Cardiac muscle cell (in vitro differentiated cells and primary cell): Measurements from ENCODE around the gene VEPH1. TPM values are rescaled to one million over a fixed set of nuclear protein-coding genes. Genes with fewer than 3 reads are reported as not detected.

ENCODE experiments used
- DNase-seq, 2 donors: peaks; one replicate each; pipeline versions ENCODE4 v3.0.0 to v3.0.0-alpha.2; 2010 to 2017; ENCODE audit warnings: low read depth in 1 of 2, low spot score in 1 of 2
- H3K27ac ChIP-seq: fragments of 200-600 bp; sonication (generic); 2 replicates; pipeline ENCODE4 v1.5.1; 2016
- H3K27me3 ChIP-seq: fragments of 200-600 bp; sonication (generic); 2 replicates; pipeline ENCODE4 v1.6.0; 2016; ENCODE audit warnings: control low read depth
- H3K36me3 ChIP-seq: fragments of 200-600 bp; sonication (generic); 2 replicates; pipeline ENCODE4 v1.5.1; 2016; ENCODE audit warnings: control low read depth
- H3K4me1 ChIP-seq: fragments of 200-600 bp; sonication (generic); 2 replicates; pipeline ENCODE4 v1.8.1; 2017; ENCODE audit warnings: low read depth, mild to moderate bottlenecking, mixed run types
- H3K4me3 ChIP-seq: fragments of 200-600 bp; sonication (generic); 2 replicates; pipeline ENCODE4 v1.5.1; 2016; ENCODE audit warnings: mild to moderate bottlenecking
- H3K9me3 ChIP-seq: fragments of 200-600 bp; sonication (generic); 2 replicates; pipeline ENCODE4 v1.5.1; 2017; ENCODE audit warnings: low read depth, mild to moderate bottlenecking, control low read depth
- polyA plus RNA-seq: library from polyadenylated mRNA; unstranded; fragments of >200 nt; fragmentation: Nextera tagmentation; extraction: Ambion mirVana; gene quantifications from 2 replicates; pipeline ENCODE4 v1.2.1, GENCODE V29; 2016
- total RNA-seq: library from RNA; depleted of rRNA; stranded (reverse); fragments of >200 nt; gene quantifications from 2 replicates; pipeline ENCODE4 v1.2.3, GENCODE V29; 2016
- TF ChIP-seq, protein P1 (sequence below): IDR thresholded peaks from 2 replicates; pipeline ENCODE4 v1.5.1; 2012; ENCODE audit warnings: low read depth, mild to moderate bottlenecking, low read length

VEPH1 gene
- total and polyA plus RNA-seq, 2 experiments from 2014 or later = 1.1 to 1.7 TPM

DNA sequence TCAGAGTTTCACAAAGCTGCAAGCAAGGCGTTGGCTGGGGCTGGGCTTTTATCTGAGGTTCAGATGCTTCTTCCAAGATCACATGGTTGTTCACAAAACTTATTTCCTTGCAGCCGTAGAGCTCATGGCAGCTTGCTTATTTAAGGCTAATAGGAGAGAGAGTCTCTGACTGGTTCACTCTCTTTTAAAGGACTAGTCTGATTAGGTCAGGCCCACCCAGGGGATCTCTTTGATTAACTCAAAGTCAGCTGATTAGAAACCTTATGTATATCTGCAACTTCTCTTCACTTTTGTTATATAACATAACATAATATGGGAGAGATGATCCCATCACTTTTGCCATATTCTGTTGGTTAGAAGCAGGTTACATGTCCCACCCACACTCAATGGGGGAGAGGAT, 243.4 kb downstream of the VEPH1 start:
- H3K27me3 ChIP-seq = no peaks in the 10 kb centered on the region
- no peak for DNase-seq
- no peaks in the 10 kb centered on the region for H3K9me3 ChIP-seq
- no peaks in the 10 kb centered on the region for H3K36me3 ChIP-seq
- H3K4me1 ChIP-seq = no peaks in the 10 kb centered on the region
- TF ChIP-seq, protein P1, sequence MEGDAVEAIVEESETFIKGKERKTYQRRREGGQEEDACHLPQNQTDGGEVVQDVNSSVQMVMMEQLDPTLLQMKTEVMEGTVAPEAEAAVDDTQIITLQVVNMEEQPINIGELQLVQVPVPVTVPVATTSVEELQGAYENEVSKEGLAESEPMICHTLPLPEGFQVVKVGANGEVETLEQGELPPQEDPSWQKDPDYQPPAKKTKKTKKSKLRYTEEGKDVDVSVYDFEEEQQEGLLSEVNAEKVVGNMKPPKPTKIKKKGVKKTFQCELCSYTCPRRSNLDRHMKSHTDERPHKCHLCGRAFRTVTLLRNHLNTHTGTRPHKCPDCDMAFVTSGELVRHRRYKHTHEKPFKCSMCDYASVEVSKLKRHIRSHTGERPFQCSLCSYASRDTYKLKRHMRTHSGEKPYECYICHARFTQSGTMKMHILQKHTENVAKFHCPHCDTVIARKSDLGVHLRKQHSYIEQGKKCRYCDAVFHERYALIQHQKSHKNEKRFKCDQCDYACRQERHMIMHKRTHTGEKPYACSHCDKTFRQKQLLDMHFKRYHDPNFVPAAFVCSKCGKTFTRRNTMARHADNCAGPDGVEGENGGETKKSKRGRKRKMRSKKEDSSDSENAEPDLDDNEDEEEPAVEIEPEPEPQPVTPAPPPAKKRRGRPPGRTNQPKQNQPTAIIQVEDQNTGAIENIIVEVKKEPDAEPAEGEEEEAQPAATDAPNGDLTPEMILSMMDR = no peak
- H3K4me3 ChIP-seq = no peak overlapping the region
- no peak overlapping the region for H3K27ac ChIP-seq

DNA sequence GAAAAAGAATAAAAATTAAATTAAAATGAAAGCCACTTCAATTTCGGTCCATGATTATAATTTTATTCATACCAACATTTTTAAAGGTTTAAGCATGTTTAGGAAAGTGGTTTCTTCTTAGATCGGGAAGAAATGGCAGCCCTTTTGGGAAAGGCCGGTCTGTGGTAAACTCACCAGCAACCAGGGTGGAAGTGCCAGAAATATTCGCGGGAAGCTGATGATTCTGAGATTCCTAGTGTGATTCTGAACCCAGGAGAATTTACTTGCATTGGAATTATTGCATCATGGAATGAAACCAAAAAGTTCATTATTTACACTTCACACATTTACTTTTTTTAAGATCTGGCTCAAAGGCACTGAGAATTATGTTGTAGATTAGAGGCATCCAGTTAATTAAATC, 246.1 kb downstream of the VEPH1 start:
- peaks cover 5% of the 10 kb centered on the region for H3K4me1 ChIP-seq
- no peaks in the 10 kb centered on the region for H3K27me3 ChIP-seq
- H3K4me3 ChIP-seq = no peak overlapping the region
- no peaks in the 10 kb centered on the region for H3K36me3 ChIP-seq
- no peak overlapping the region for H3K27ac ChIP-seq
- H3K9me3 ChIP-seq = no peaks in the 10 kb centered on the region
- TF ChIP-seq, protein P1 = no peak
- peak in 1 of 2 donors; percentile 30 for DNase-seq

DNA sequence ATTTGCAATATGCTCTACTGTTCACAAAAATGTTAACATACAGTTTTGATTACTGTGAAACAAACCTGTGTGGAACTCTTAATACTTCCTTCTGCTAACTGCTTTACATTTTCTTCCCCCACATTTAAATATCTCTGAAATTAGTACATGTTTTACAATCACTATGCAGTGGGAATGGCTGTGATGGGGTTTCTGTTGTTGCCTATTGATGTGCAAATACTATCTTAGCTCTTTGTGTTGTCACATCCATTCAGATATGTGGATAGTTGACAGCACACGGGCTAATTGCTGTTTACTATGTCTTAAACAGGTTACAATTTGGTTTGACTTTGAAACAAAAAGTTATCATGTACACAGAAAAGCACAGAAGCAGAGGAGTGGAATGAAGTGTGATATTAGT, 247.4 kb downstream of the VEPH1 start:
- TF ChIP-seq, protein P1 = no peak
- Histone ChIP-seq H3K27ac (no peak overlapping the region), H3K4me3 (no peak overlapping the region), H3K27me3 (no peaks in the 10 kb centered on the region), H3K9me3 (no peaks in the 10 kb centered on the region), H3K4me1 (peaks cover 10% of the 10 kb centered on the region), H3K36me3 (no peaks in the 10 kb centered on the region)
- DNase-seq = no peak

DNA sequence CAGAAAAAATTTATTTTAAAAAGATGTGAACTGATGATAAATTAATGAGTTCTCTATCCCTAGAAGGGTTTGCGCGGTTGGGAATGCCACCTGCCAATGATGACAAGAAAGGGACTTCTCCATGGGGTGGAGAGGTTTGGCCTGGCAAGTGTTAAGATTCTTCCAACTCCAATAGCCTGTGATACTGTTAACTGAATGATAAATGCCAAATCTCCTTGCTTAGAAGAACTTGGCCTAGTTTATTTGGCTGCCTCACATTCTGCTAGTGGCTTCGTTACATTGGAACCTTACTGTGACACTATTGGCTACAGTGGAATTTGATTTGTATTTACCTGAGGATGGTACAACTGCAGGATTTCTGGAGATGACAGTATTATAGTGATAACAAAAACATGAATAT, 251.5 kb downstream of the VEPH1 start:
- Histone ChIP-seq H3K9me3 (no peaks in the 10 kb centered on the region), H3K4me1 (peaks cover 24% of the 10 kb centered on the region), H3K4me3 (no peak overlapping the region), H3K27me3 (no peaks in the 10 kb centered on the region), H3K36me3 (no peaks in the 10 kb centered on the region), H3K27ac (no peak overlapping the region)
- TF ChIP-seq, protein P1 = no peak
- no peak for DNase-seq

DNA sequence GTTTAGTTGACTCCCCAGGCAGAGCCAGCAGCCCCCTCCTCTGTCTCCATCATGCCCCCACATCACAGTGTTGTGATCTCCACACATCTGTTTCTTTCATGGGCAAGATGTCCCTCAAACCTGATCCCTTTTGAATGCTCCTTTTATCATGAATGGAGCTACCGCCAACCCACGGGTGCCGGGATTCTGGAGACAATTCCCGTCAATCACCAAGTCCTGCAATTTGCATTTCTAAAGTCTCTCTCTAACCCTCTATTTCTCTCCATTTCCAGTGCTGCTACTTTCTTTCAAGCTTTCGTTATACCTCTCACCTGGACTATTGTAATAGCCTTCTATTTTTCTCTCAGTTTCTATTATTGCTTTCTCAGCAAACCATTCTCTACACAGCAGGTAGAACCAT, 253.6 kb downstream of the VEPH1 start:
- no peaks in the 10 kb centered on the region for H3K36me3 ChIP-seq
- H3K4me3 ChIP-seq = no peak overlapping the region
- peaks cover 24% of the 10 kb centered on the region for H3K4me1 ChIP-seq
- H3K9me3 ChIP-seq = no peaks in the 10 kb centered on the region
- peak overlapping the region; percentile 88 for H3K27ac ChIP-seq
- no peaks in the 10 kb centered on the region for H3K27me3 ChIP-seq
- DNase-seq = no peak
- TF ChIP-seq, protein P1 = no peak
